ENCODE measurements around the gene FOXF2. TPM values are rescaled to one million over a fixed set of nuclear protein-coding genes. Genes with fewer than 3 reads are reported as not detected.

Gene FOXF2
- total RNA-seq, 1 donor from 2014 or later = 0.30 TPM

- DNase-seq = no peak
Measured at GRCh38 chr6:1404713-1405098, 15.3 kb downstream of the FOXF2 start.

GRCh38 chr6:1405221-1405620 is 15.8 kb downstream of the FOXF2 start:
- intact Hi-C loops (cut with micrococcal nuclease) = no loop called here
- DNase-seq = no peak
- TF ChIP-seq CTCF (IDR thresholded peaks at IDR 0.05; ENCODE audit: borderline replicate concordance) = no peak
- H3K9me3 ChIP-seq (replicated peaks) = peaks cover 12% of the 10 kb centered on the region
- H3K4me1 ChIP-seq = no peaks in the 10 kb centered on the region
- H3K27ac ChIP-seq (replicated peaks) = no peak overlapping the region
- no peaks in the 10 kb centered on the region for H3K36me3 ChIP-seq
- no peak overlapping the region for H3K4me3 ChIP-seq
- H3K27me3 ChIP-seq (ENCODE audit: low read depth) = peaks cover 71% of the 10 kb centered on the region

More at GRCh38 chr6:1404713-1405098, 15.3 kb downstream of the FOXF2 start:
- intact Hi-C loops (cut with micrococcal nuclease) = no loop called here
- Histone ChIP-seq H3K9me3 (replicated peaks) (peaks cover 12% of the 10 kb centered on the region), H3K27ac (replicated peaks) (no peak overlapping the region), H3K4me1 (no peaks in the 10 kb centered on the region), H3K4me3 (no peak overlapping the region), H3K27me3 (ENCODE audit: low read depth) (peaks cover 71% of the 10 kb centered on the region), H3K36me3 (no peaks in the 10 kb centered on the region)
- no peak for TF ChIP-seq CTCF (IDR thresholded peaks at IDR 0.05; ENCODE audit: borderline replicate concordance)

GRCh38 chr6:1406306-1407072 is 17.1 kb downstream of the FOXF2 start:
- no peaks in the 10 kb centered on the region for H3K36me3 ChIP-seq
- no peak for DNase-seq
- intact Hi-C loops (cut with micrococcal nuclease) = no loop called here

GRCh38 chr6:1407499-1407990 is 18.2 kb downstream of the FOXF2 start:
- Histone ChIP-seq H3K36me3 (no peaks in the 10 kb centered on the region), H3K4me1 (no peaks in the 10 kb centered on the region), H3K27ac (replicated peaks) (no peak overlapping the region), H3K4me3 (no peak overlapping the region), H3K9me3 (replicated peaks) (peaks cover 12% of the 10 kb centered on the region), H3K27me3 (ENCODE audit: low read depth) (peaks cover 71% of the 10 kb centered on the region)
- intact Hi-C loops (cut with micrococcal nuclease) = no loop called here
- TF ChIP-seq CTCF (IDR thresholded peaks at IDR 0.05; ENCODE audit: borderline replicate concordance) = no peak
- DNase-seq = no peak

More at GRCh38 chr6:1406306-1407072, 17.1 kb downstream of the FOXF2 start:
- Histone ChIP-seq H3K4me1 (no peaks in the 10 kb centered on the region), H3K27me3 (ENCODE audit: low read depth) (peaks cover 71% of the 10 kb centered on the region), H3K4me3 (no peak overlapping the region), H3K9me3 (replicated peaks) (peaks cover 12% of the 10 kb centered on the region), H3K27ac (replicated peaks) (no peak overlapping the region)
- no peak for TF ChIP-seq CTCF (IDR thresholded peaks at IDR 0.05; ENCODE audit: borderline replicate concordance)

- Histone ChIP-seq H3K9me3 (replicated peaks) (peaks cover 4% of the 10 kb centered on the region), H3K27me3 (ENCODE audit: low read depth) (peaks cover 69% of the 10 kb centered on the region), H3K27ac (replicated peaks) (no peak overlapping the region), H3K36me3 (no peaks in the 10 kb centered on the region), H3K4me1 (no peaks in the 10 kb centered on the region), H3K4me3 (no peak overlapping the region)
- no peak for DNase-seq
- intact Hi-C loops (cut with micrococcal nuclease) = no loop called here
- TF ChIP-seq CTCF (IDR thresholded peaks at IDR 0.05; ENCODE audit: borderline replicate concordance) = no peak
Measured at GRCh38 chr6:1409774-1410465, 20.5 kb downstream of the FOXF2 start.
